Bone marrow (tissue), 2 donors: ENCODE measurements around the gene POLR1G.
A peak's percentile ranks its signal among the peaks of the same experiment; 100 is the strongest.

Source experiments
- DNase-seq, 2 donors: peaks; one replicate each; lab custom pipeline; 2025; lab: John Stamatoyannopoulos, UW

The POLR1G gene

GRCh38 chr19:45444318-45445041 is 38.0 kb downstream of the POLR1G start:
- DNase-seq, result peak in 1 of 2 donors; percentile 82

- DNase-seq, result no peak
Observed at GRCh38 chr19:45445139-45445538, 38.7 kb downstream of the POLR1G start.

- no peak for DNase-seq
Observed at GRCh38 chr19:45446295-45446694, 39.9 kb downstream of the POLR1G start.

- DNase-seq, result no peak
Observed at GRCh38 chr19:45446944-45447343, 40.5 kb downstream of the POLR1G start.

- DNase-seq, result no peak
Observed at GRCh38 chr19:45448425-45448756, 41.9 kb downstream of the POLR1G start.

DNA sequence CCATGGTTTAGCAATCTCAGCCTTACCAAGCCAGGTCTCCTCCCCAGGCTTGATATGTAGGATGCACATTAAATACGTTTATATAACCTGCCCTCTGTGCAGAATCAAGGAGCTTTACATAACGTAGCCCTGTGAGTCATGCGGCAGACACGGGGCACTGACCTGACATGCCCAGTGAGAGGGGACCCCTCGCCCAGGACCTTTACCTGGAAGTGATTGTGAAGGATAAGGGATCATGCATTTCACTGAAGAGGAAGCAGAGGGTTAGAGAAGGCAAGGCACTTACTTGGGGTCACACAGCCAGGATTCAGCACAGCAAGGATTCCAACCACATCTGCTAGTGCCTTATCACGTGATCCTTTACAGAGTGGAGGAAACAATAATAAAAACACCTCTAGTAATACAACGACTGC is 42.4 kb downstream of the POLR1G start:
- no peak for DNase-seq

DNA sequence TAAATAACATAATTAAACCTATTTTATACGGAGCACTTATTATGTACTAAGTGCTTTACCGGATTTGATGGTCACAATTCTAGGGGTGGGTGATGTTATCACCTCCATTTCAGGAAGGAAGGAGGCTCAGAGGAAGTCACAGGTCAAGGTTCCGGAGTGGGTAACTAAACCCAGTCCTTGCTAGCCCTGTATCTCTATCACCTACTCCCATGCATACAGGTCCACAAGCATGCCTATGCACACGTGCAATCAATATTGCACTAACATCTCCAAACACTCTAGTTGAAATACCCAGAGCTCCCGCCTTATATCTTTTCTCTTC is 43.5 kb downstream of the POLR1G start:
- no peak for DNase-seq

GRCh38 chr19:45451131-45451849 is 44.8 kb downstream of the POLR1G start:
- DNase-seq, result peak in 1 of 2 donors; percentile 58

- no peak for DNase-seq
Observed at GRCh38 chr19:45451850-45452387, 45.5 kb downstream of the POLR1G start.

GRCh38 chr19:45455707-45456499 is 49.5 kb downstream of the POLR1G start:
- DNase-seq, result peak; percentile 65 to 88

DNA sequence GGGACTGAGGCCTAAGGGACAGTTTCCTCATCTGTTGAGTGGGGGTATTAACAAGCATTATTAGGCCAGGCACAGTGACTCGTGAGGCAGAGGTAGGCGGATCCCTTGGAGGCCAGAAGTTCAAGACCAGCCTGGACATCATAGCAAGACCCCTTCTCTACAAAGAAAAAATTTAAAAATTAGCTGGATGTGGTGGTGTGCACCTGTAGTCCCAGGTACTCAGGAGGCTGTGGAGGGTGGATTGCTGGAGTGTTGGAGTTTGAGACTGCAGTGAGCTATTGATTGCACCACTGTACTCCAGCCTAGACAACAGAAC is 50.0 kb downstream of the POLR1G start:
- no peak for DNase-seq

GRCh38 chr19:45457776-45458175 is 51.3 kb downstream of the POLR1G start:
- no peak for DNase-seq
